Esophagus muscularis mucosa (tissue), 4 donors: ENCODE data around the gene OR51B2. TPM values are rescaled to one million over a fixed set of nuclear protein-coding genes. Genes with fewer than 3 reads are reported as not detected.
"Not testable (repeated sequence)": the region's sequence is repeated elsewhere in the genome, so short reads cannot be mapped to it uniquely, and the experiment has no call there.

Experiments used
- DNase-seq: peaks from one replicate; pipeline ENCODE4 v3.0.0-alpha.2; 2017; ENCODE audit errors: extremely low spot score
- H3K27ac ChIP-seq, 4 donors: fragments of 200-600 bp; sonication (generic); replicated peaks in 1 of 4; 1 replicate in 3 of 4; 2 replicates in 1 of 4; pipeline ENCODE4 v1.5.1; 2016 to 2019; ENCODE audit warnings: mild to moderate bottlenecking in 1 of 4
- H3K27me3 ChIP-seq, 4 donors: fragments of 200-600 bp; sonication (generic); one replicate each; pipeline versions ENCODE4 v1.5.1 to v1.6.0; 2016 to 2019
- H3K36me3 ChIP-seq, 4 donors: fragments of 200-600 bp; sonication (generic); one replicate each; pipeline ENCODE4 v1.5.1; 2016 to 2019
- H3K4me1 ChIP-seq, 4 donors: fragments of 200-600 bp; sonication (generic); one replicate each; pipeline ENCODE4 v1.5.1; 2016 to 2019
- H3K4me3 ChIP-seq, 4 donors: fragments of 200-600 bp; sonication (generic); 1 replicate in 2 of 4; 2 replicates in 2 of 4; pipeline ENCODE4 v1.5.1; 2016 to 2019; ENCODE audit warnings: mild to moderate bottlenecking in 4 of 4, moderate library complexity in 1 of 4
- H3K9me3 ChIP-seq, 4 donors: fragments of 200-600 bp; sonication (generic); 1 replicate in 3 of 4; 2 replicates in 1 of 4; pipeline ENCODE4 v1.5.1; 2016 to 2019
- EP300 ChIP-seq: sonication (generic); formaldehyde crosslinking; IDR thresholded peaks from one replicate; pipeline ENCODE4 v1.6.1; 2017; ENCODE audit warnings: antibody characterized with exemption
- POLR2A ChIP-seq: fragments of 450-650 bp; IDR thresholded peaks from one replicate; pipeline ENCODE4 v1.6.1; 2017; ENCODE audit warnings: antibody characterized with exemption, moderate library complexity, mild to moderate bottlenecking, low read depth
- POLR2AphosphoS5 ChIP-seq, 2 donors: sonication (generic); formaldehyde crosslinking; IDR thresholded peaks; one replicate each; pipeline ENCODE4 v1.6.1; 2017; ENCODE audit warnings: antibody characterized with exemption in 2 of 2
- WGBS: methylation state at CpG from one replicate; pipeline ENCODE4 v1.1.5; 2018; 5-methylcytosine and 5-hydroxymethylcytosine counted together
- intact Hi-C: fragments of 100-400 bp; cut with DNase I; formaldehyde crosslinking; loops from one replicate; pipeline ENCODE4 v1.15.1; 2023
- total RNA-seq, 4 donors: library from RNA; depleted of rRNA; stranded (reverse); fragments of >200 nt; gene quantifications; one replicate each; pipeline versions ENCODE4 v1.1.0 to v1.2.1, GENCODE V29; 2016
- TF ChIP-seq, protein P1 (sequence below), 3 experiments: fragments of 200-600 bp in 2 of 3; fragments of 450-650 bp in 1 of 3; sonication (generic) in 2 of 3; IDR thresholded peaks; one replicate each; pipeline ENCODE4 v1.5.1; 2017 to 2019; ENCODE audit warnings: antibody characterized with exemption in 3 of 3, mild to moderate bottlenecking in 2 of 3, moderate library complexity in 1 of 3

Gene OR51B2
- total RNA-seq, 4 donors from 2014 or later, result not detected

DNA sequence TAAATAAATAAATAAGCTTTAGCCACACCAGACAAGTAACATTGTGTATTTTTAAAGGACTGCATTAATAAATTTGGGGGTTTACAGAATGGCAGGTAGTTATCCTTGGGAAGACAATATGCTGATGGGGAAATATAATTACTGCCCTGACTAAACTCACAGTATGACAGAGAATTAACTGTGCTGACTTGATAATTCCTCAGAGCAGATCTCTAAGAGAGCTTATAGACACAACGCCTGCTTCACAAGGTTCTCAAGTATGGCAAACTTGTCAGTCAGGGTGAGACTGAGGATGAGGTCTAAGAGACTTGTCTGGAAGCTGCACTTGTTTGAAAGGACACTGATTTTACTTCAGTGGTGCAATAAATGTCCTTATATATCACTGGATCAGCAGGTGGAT is 25.6 kb downstream of the OR51B2 start:
- DNase-seq, result no peak
- intact Hi-C loops, result no loop called here
- Histone ChIP-seq H3K4me3 (no peak overlapping the region), H3K9me3 (no peaks in the 10 kb centered on the region), H3K27me3 (no peaks in the 10 kb centered on the region), H3K4me1 (no peaks in the 10 kb centered on the region), H3K27ac (no peak overlapping the region), H3K36me3 (no peaks in the 10 kb centered on the region)
- WGBS, result 0% methylated on average over 1 of the region's 1 CpG
- no peak for TF ChIP-seq POLR2AphosphoS5 (IDR thresholded peaks at IDR 0.05)
- TF ChIP-seq, protein P1, sequence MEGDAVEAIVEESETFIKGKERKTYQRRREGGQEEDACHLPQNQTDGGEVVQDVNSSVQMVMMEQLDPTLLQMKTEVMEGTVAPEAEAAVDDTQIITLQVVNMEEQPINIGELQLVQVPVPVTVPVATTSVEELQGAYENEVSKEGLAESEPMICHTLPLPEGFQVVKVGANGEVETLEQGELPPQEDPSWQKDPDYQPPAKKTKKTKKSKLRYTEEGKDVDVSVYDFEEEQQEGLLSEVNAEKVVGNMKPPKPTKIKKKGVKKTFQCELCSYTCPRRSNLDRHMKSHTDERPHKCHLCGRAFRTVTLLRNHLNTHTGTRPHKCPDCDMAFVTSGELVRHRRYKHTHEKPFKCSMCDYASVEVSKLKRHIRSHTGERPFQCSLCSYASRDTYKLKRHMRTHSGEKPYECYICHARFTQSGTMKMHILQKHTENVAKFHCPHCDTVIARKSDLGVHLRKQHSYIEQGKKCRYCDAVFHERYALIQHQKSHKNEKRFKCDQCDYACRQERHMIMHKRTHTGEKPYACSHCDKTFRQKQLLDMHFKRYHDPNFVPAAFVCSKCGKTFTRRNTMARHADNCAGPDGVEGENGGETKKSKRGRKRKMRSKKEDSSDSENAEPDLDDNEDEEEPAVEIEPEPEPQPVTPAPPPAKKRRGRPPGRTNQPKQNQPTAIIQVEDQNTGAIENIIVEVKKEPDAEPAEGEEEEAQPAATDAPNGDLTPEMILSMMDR (IDR thresholded peaks at IDR 0.05), result no peak
- TF ChIP-seq EP300, result no peak
- TF ChIP-seq POLR2A, result no peak

DNA sequence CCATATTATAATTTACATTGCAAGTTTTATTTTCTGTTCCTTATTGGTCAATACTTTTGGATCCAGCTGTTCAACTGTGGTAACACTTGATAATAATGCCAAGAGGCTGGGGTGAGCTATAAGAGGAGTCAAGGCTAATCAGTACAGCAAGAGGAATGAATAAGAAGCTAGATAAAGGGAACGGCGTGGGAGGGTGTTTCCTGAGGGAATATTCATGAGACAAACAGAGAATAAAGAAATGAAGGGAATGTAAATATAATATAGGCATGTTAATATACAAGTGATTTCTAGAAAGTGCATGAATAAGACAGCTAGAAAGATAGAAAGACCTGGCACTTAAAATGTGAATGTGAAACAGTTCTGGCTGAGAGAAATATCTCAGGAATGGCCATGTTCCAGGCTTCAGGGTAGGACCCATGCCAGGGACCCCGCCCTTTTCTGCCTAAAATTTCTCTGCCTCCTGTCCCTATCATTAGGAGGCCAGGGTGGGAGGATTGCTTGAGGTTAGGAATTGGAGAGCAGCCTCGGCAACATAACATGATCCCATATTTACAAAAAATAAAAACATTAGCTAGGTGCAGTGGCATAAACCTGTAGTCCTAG is 26.3 kb downstream of the OR51B2 start:
- intact Hi-C loops, result no loop called here
- TF ChIP-seq POLR2A (no peak), POLR2AphosphoS5 (IDR thresholded peaks at IDR 0.05) (no peak), EP300 (no peak)
- TF ChIP-seq, protein P1 (IDR thresholded peaks at IDR 0.05), result no peak
- Histone ChIP-seq H3K27me3 (no peaks in the 10 kb centered on the region), H3K4me1 (no peaks in the 10 kb centered on the region), H3K36me3 (no peaks in the 10 kb centered on the region), H3K9me3 (no peaks in the 10 kb centered on the region), H3K27ac (no peak overlapping the region), H3K4me3 (no peak overlapping the region)
- WGBS, result 61% methylated on average over 4 of the region's 4 CpGs
- no peak for DNase-seq

DNA sequence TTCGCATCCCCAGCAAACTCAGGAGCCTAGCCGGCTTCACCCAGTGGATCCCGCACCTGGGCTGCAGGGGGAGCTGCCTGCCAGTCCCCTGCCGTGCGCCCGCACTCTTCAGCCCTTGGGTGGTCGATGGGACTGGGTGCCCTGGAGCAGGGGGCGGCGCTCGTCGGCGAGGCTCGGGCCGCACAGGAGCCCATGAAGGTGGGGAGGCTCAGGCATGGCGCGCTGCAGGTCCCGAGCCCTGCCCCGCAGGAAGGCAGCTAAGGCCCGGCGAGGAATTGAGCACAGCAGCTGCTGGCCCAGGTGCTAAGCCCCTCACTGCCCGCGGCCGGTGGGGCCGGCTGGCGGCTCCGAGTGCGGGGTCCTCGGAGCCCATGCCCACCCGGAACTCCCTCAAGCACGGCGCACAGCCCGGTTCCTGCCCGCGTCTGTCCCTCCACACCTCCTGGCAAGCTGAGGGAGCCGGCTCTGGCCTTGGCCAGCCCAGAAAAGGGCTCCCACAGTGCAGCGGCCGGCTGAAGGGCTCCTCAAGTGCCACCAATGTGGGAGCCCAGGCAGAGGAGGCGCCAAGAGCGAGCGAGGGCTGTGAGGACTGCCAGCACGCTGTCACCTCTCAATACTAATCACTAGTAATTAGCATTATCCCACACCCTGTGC is 29.6 kb downstream of the OR51B2 start:
- DNase-seq, H3K36me3 ChIP-seq, H3K4me1 ChIP-seq, H3K27me3 ChIP-seq, intact Hi-C loops, H3K27ac ChIP-seq, H3K4me3 ChIP-seq, H3K9me3 ChIP-seq: not testable (repeated sequence)
- WGBS, result 69% methylated on average over 16 of the region's 41 CpGs

DNA sequence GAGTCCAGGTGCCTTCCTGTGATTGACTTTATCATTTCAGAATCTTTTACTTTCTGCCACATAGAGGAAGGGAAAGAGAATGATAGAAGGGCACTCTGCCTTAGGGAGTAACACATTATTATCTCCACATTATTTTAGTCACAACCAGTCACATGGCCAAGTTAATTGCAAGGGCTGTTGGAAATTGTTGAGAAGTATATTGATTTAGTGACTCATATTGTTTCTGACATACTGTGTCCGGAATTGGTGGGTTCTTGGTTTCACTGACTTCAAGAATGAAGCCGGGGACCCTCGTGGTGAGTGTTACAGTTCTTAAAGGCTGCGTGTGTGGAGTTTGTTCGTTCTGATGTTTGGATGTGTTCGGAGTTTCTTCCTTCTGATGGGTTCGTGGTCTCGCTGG is 31.1 kb downstream of the OR51B2 start:
- 89% methylated on average over 8 of the region's 8 CpGs for WGBS
- no peak overlapping the region for H3K4me3 ChIP-seq
- H3K27ac ChIP-seq, result no peak overlapping the region
- no peaks in the 10 kb centered on the region for H3K36me3 ChIP-seq
- TF ChIP-seq POLR2A (no peak), POLR2AphosphoS5 (IDR thresholded peaks at IDR 0.05) (no peak), EP300 (no peak)
- TF ChIP-seq, protein P1 (IDR thresholded peaks at IDR 0.05), result no peak
- intact Hi-C loops, result no loop called here
- no peak for DNase-seq
- H3K4me1 ChIP-seq, result no peaks in the 10 kb centered on the region
- no peaks in the 10 kb centered on the region for H3K9me3 ChIP-seq
- H3K27me3 ChIP-seq, result no peaks in the 10 kb centered on the region

DNA sequence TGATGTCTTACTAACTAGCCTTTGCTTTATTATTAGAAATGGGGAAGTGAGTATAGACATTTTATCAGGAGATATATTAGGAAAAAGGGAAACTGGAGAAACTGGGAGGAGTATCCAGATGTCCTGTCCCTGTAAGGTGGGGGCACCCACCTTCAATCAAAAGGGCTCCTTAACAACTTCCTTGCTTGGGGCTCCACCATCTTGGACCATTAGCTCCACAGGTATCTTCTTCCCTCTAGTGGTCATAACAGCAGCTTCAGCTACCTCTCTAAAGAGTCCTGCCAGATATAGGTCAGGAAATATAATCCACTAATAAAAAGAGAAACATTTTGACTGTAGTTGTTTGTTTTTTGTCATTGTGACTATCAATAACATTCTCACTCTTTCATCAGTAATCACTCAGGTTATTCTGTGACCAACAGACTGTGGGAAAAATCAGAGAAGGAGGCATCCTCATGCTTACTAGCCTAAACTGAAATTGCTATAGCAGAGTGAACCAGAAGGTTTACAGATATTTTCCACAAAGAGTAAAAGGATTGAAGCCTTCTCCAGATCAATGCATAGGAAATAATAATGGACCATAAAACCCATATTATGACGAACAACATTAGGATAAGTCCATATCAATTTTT is 32.8 kb downstream of the OR51B2 start:
- H3K4me1 ChIP-seq, result no peaks in the 10 kb centered on the region
- intact Hi-C loops, result no loop called here
- no peaks in the 10 kb centered on the region for H3K9me3 ChIP-seq
- TF ChIP-seq, protein P1 (IDR thresholded peaks at IDR 0.05), result peak in 1 of 3 experiments; percentile 29
- no peak for TF ChIP-seq POLR2AphosphoS5 (IDR thresholded peaks at IDR 0.05)
- no peaks in the 10 kb centered on the region for H3K27me3 ChIP-seq
- 93% methylated on average over 1 of the region's 1 CpG for WGBS
- H3K36me3 ChIP-seq, result no peaks in the 10 kb centered on the region
- no peak overlapping the region for H3K27ac ChIP-seq
- no peak overlapping the region for H3K4me3 ChIP-seq
- no peak for DNase-seq
